ENCODE results near the gene CUX1. TPM values are rescaled to one million over a fixed set of nuclear protein-coding genes. Genes with fewer than 3 reads are reported as not detected.
A peak's percentile ranks its signal among the peaks of the same experiment; 100 is the strongest.
"Not testable (repeated sequence)": the region's sequence is repeated elsewhere in the genome, so short reads cannot be mapped to it uniquely, and the experiment has no call there.

CUX1 gene
- total RNA-seq, 2 donors from 2014 or later, result 8.6 to 23.3 TPM

DNA sequence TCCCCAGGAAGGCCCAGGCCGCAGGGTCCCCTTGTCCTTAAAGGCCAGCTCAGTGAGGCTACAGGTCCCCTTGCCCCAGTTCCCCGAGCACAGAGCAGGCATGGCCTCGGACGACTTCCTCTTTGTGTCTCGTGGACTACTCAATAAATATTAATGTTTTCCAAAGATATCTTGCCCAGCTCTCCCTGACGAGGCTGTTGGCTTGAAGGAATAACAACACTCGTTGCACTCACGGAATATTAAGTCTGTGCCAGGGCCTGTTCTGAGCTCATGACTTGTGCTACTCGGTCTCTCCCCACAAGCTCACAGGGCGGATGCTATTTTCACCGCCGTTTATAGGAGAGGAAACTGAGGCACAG, 68.2 kb downstream of the CUX1 start:
- ATAC-seq, result no peak

GRCh38 chr7:101887352-101887751, 69.9 kb downstream of the CUX1 start:
- H3K36me3 Mint-ChIP-seq; ATAC-seq; H3K27ac Mint-ChIP-seq; DNase-seq (ENCODE audit: low spot score in 2 of 2); H3K9me3 Mint-ChIP-seq: not testable (repeated sequence)

More for the DNA sequence above, 68.2 kb downstream of the CUX1 start:
- no peak for DNase-seq (ENCODE audit: low spot score in 2 of 2)
- H3K9me3 Mint-ChIP-seq, result no peaks in the 10 kb centered on the region
- H3K36me3 Mint-ChIP-seq, result no peaks in the 10 kb centered on the region
- H3K27ac Mint-ChIP-seq, result peak overlapping the region in 1 of 2 donors; percentile 13

DNA sequence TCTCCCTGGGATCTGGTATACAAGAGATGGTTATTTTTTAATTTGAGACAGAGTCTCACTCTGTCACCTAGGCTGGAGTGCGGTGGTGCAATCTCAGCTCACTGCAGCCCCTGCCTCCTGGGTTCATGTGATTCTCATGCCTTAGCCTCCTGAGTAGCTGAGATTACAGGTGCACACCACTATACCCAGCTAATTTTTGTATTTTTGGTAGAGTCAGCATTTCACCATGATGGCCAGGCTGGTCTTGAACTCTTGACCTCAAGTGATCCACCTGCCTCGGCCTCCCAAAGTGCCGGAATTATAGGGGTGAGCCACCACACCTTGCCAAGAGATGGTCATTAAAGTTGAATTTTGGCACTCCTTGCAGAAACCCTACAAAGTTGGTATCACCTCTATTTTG, 71.1 kb downstream of the CUX1 start:
- not testable (repeated sequence) for H3K9me3 Mint-ChIP-seq; H3K27ac Mint-ChIP-seq; ATAC-seq; H3K36me3 Mint-ChIP-seq; DNase-seq (ENCODE audit: low spot score in 2 of 2)

DNA sequence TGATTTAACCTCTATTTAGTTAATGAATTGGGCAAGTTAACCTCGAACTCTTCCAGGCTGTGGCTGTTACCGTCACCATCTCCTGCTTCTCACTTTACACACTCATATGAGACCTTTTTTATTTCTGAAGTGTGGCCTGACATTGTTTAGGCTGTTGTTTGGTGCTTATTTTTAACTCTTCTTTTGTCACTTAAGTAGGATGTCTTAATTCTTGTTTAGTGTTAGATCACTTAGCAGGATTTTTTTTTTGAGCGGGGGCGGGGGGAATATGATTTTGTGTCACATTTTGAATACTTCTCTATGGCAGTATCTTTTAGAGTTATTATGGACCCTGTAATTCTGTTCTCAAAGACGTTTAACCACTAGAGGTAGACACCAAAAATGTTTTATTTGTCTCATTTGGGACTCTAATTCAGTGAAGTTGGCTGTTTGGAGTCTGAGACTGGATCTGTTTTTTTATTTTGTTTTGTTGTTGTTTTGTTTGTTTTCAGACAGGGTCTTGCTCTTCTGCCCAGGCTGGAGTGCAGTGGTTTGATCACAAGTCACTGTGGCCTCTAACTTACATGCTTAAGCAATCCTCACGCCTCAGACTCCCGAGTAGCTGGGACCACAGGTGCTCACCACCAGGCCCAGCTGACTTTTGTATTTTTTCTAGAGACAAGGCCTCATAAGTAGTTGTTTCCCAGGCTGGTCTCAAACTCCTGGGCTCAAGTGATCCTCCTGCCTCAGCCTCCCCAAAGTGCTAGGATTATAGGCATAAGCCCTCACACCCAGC, 73.5 kb downstream of the CUX1 start:
- no peak overlapping the region for H3K27ac Mint-ChIP-seq
- DNase-seq (ENCODE audit: low spot score in 2 of 2) (no peak), ATAC-seq (no peak)
- H3K36me3 Mint-ChIP-seq, result no peaks in the 10 kb centered on the region
- H3K9me3 Mint-ChIP-seq, result no peaks in the 10 kb centered on the region

GRCh38 chr7:101891936-101892640, 74.7 kb downstream of the CUX1 start:
- Mint-ChIP-seq H3K27ac (no peak overlapping the region), H3K36me3 (no peaks in the 10 kb centered on the region), H3K9me3 (no peaks in the 10 kb centered on the region)
- ATAC-seq, result no peak
- DNase-seq (ENCODE audit: low spot score in 2 of 2), result no peak

DNA sequence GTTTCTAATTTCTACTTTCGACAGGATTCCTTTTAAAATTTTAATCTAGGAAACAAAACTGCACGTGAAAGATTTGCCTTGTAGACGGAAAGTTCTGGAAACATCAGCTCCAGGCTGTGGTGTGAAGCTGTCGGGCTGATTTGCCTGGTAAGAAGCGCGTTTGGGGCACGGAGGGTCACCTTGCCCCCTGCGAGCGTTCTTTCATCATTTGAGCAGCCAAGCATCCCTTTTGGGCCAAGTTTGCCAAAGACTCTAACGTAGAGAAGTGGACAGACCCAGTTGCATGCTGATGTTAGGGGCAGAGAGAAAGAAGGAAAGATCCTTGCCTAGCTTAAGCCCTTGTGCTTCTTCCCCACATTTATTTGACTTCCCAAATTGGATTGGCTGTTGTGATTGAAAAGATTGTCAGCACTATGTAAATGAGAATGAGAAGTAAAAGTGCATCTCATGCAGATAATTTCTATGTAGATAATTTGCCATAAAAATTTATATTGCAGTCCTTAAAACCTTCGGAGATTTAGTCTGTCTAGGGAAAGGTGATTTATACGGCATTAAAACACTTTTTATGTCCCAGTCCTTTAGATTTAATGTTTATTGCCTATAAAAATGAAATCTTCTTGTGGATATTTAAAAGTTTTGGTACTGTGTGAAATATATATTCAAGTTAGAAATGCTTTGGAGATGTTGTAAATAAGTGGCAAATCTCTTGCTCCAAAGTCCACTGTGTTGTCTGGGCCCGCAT, 76.1 kb downstream of the CUX1 start:
- no peaks in the 10 kb centered on the region for H3K9me3 Mint-ChIP-seq
- no peak for ATAC-seq
- no peak for DNase-seq (ENCODE audit: low spot score in 2 of 2)
- no peak overlapping the region for H3K27ac Mint-ChIP-seq
- H3K36me3 Mint-ChIP-seq, result no peaks in the 10 kb centered on the region

GRCh38 chr7:101896316-101896715, 78.9 kb downstream of the CUX1 start:
- Mint-ChIP-seq H3K9me3 (no peaks in the 10 kb centered on the region), H3K36me3 (no peaks in the 10 kb centered on the region), H3K27ac (no peak overlapping the region)
- DNase-seq (ENCODE audit: low spot score in 2 of 2) (no peak), ATAC-seq (no peak)

- Mint-ChIP-seq H3K27ac (no peak overlapping the region), H3K9me3 (no peaks in the 10 kb centered on the region), H3K36me3 (no peaks in the 10 kb centered on the region)
- no peak for ATAC-seq
- DNase-seq (ENCODE audit: low spot score in 2 of 2), result no peak
Observed at GRCh38 chr7:101896941-101897340, 79.5 kb downstream of the CUX1 start.

DNA sequence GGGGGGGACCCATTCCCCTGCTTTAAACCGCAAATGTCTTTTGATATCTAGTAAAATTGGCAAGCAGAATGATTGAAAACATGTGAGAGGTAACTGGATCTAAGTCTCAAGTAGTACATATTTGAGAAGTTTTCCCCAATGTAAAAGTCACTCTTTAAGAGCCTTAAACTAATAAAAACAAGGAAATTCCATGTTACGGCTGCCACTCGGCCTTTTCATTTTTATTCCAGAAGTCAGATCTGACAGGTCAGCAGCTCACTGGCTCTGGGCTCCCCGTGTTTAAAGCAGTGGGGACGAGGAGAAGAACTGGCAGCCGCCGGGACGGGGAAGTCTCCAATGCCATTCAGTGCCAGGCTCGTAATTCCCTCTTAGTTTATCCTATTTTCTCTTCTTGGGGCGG, 80.7 kb downstream of the CUX1 start:
- H3K36me3 Mint-ChIP-seq, result no peaks in the 10 kb centered on the region

GRCh38 chr7:101899616-101900015, 82.2 kb downstream of the CUX1 start:
- DNase-seq (ENCODE audit: low spot score in 2 of 2) (no peak), ATAC-seq (no peak)
- Mint-ChIP-seq H3K27ac (no peak overlapping the region), H3K36me3 (no peaks in the 10 kb centered on the region), H3K9me3 (no peaks in the 10 kb centered on the region)

More for the DNA sequence above, 80.7 kb downstream of the CUX1 start:
- no peak for DNase-seq (ENCODE audit: low spot score in 2 of 2)
- Mint-ChIP-seq H3K9me3 (no peaks in the 10 kb centered on the region), H3K27ac (no peak overlapping the region)
- ATAC-seq, result no peak

- ATAC-seq, result no peak
- Mint-ChIP-seq H3K9me3 (no peaks in the 10 kb centered on the region), H3K36me3 (no peaks in the 10 kb centered on the region), H3K27ac (no peak overlapping the region)
- DNase-seq (ENCODE audit: low spot score in 2 of 2), result no peak
Observed at GRCh38 chr7:101900103-101900502, 82.7 kb downstream of the CUX1 start.

DNA sequence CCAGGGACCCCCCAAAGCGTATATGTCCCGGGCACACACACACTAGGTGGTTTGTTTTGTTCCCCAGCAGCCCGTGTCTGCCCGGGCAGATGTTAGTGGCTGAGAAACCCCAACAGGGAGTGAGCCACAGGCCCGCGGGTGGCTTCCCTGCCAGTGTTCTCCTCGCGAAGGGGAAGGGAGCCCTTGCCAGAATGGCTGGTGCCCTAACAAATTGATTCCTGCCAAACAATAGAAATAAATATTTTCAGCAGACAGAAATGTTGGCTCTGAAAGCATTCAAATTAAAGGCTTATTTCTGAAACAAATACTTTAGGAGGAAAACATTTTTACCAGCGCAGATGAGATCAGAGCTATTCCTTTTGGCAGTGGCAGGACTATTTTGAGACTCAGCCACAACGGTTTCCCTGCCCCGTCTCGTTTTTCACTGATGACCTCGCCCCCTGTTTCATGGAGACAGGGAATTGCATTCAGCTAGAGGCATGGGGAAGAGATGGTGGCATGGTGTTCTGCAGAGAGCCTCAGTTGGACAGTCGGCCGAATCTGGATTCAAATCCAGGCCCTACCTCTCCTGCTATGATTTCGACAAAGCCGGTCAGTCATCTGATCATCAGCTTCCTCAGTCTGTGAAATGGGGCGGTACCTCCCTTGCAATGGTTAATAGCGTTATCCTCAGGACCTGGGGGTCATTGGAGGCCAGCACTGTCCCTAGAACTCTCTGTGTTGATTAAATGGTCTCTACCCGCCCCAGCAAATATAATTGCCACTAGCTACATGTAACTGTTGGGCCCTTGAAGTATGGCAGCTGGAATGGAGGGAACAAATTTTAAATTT, 84.5 kb downstream of the CUX1 start:
- Mint-ChIP-seq H3K27ac (no peak overlapping the region), H3K36me3 (no peaks in the 10 kb centered on the region), H3K9me3 (no peaks in the 10 kb centered on the region)
- ATAC-seq (no peak), DNase-seq (ENCODE audit: low spot score in 2 of 2) (no peak)

- H3K36me3 Mint-ChIP-seq, result no peaks in the 10 kb centered on the region
- no peaks in the 10 kb centered on the region for H3K9me3 Mint-ChIP-seq
- peak in 1 of 2 donors; percentile 44 for ATAC-seq
- no peak overlapping the region for H3K27ac Mint-ChIP-seq
- no peak for DNase-seq (ENCODE audit: low spot score in 2 of 2)
Observed at GRCh38 chr7:101902680-101903514, 85.5 kb downstream of the CUX1 start.

- H3K9me3 Mint-ChIP-seq, result no peaks in the 10 kb centered on the region
- no peak for ATAC-seq
- DNase-seq (ENCODE audit: low spot score in 2 of 2), result no peak
- H3K36me3 Mint-ChIP-seq, result no peaks in the 10 kb centered on the region
- no peak overlapping the region for H3K27ac Mint-ChIP-seq
Observed at GRCh38 chr7:101903515-101903868, 86.1 kb downstream of the CUX1 start.

DNA sequence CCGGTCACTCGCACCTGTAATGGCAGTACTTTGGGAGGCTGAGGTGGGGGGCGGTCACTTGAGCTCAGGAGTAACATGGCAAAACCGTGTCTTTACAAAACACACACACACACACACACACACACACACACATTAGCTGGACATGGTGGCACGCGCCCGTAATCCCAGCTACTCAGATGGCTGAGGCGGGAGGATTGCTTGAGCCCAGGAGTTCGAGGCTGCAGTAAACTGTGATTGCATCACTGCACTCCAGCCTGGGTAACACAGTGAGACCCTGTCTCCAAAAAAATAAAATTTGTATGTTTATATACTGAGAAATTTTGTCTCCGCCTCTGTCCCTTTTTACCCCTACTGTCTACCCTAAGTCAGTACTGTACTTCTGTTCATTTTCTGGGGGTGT, 86.6 kb downstream of the CUX1 start:
- ATAC-seq, result no peak
- DNase-seq (ENCODE audit: low spot score in 2 of 2), result no peak
- Mint-ChIP-seq H3K36me3 (no peaks in the 10 kb centered on the region), H3K9me3 (no peaks in the 10 kb centered on the region), H3K27ac (no peak overlapping the region)

All from activated naive CD4-positive, alpha-beta T cell treated with anti-CD3 and anti-CD28 coated beads, Interleukin-2, amount 50 U/mL, for 72 hours (primary cell).